Right renal pelvis (tissue), 4 donors: ENCODE results near the gene MAP2K5. TPM values are rescaled to one million over a fixed set of nuclear protein-coding genes. Genes with fewer than 3 reads are reported as not detected.

Experiments used
- DNase-seq, 4 donors: peaks; one replicate each; pipeline ENCODE4 v3.0.0-alpha.2; 2013; ENCODE audit warnings: low read depth in 4 of 4, low spot score in 3 of 4, missing footprints in 1 of 4
- polyA plus RNA-seq, 4 donors: library from polyadenylated mRNA; unstranded; fragments of 120-200 nt; gene quantifications; one replicate each; pipeline ENCODE4 v1.2.1, GENCODE V29; 2013; ENCODE audit not compliant: insufficient read length in 4 of 4

MAP2K5 gene
- polyA plus RNA-seq, 4 donors, result 19.0 to 23.9 (median 22.1) TPM

DNA sequence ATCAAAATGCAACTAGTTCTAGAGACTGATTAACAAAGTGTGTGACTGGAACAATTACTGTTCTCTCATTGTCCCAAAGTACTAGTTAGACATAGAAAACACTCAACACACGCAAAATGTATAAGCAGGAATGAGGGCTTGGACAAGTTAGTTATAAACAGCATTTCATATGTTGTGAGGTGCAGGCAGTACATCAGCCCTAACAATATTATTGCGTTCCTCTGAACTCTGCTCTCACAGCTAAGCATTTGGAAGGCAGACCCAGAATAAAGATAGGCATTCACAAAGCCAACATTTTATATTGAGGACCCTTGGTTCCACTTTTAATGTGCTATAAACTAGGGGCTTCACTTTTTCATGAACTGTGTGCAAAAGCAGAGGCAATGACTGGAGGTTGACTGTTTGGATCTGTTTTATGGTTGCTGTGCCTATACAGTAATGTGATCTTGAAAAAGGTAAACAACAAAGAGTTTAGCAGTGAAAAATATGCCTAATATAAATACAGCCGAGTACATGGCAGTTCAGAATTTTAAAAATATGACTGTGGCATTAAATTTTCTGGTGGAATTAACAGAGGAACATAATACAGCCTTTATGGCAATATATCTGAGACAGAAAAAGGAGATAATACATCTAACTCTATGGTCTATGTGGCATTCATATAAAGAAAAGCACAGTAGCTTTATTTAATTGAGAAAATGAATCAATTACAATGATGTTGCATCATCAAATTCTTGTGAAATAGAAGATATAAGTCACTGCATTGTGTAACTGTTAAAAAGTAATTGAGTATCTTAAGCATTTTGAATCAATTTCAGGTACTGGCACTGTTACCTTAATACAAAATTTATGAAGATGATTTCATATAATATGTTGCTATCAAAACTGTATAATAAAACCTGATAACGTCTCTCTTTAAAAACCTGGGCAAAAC is 202.8 kb downstream of the MAP2K5 start:
- DNase-seq, result no peak

DNA sequence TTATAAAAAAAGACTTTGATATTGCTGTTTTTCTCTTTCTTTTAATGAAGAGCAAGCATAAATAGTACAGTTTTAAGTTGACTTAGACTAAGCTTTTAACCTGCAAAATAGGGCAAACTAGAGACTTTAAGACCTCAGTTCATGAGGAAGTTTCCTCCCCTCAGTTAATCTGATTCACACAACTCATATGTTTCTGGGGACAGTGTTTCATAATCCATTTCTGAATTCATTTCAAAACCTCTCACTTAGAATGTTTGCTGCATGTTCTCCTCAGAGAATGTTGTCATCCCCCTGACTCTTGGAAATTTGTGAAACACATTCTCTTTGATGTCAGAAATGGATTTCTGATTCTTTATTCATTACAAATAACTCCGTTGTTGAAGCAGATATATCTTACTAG is 203.5 kb downstream of the MAP2K5 start:
- no peak for DNase-seq

DNA sequence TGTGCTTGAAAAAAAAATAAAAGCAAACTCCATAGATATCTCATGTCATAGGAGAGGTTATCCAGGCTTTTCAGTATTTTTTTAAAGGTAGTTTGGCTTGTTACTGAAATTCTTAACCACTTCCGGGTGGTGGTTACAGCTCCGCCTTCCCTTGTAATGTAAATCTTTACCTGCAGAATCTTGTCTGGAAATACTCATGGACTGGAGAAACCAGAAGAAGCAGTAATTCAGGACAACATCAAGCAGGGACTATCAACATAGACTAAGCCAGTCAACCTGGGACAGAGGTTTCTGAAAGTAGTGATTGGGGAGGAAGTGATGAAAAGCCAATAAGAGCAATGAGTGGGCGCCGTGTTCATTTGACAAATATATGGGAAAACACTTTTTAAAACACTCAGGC is 203.9 kb downstream of the MAP2K5 start:
- DNase-seq, result no peak

DNA sequence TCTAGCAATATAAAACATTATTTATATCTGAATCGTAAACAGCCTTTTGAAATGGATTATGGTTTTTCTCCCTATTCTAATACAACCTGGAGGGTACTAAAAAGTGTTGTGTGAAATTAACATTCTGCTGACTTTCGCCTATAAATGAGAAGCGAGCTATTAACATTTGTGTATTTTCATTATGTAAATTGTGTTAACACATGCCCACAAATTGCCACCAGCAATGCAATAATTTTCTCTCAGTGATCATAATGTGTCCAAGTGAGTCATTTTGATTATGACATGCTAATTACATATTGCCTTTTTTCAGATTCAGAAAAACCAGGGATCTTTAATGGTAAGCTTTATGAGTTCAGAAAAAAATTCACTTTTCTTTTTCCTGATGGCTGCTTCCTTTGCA is 205.4 kb downstream of the MAP2K5 start:
- DNase-seq, result no peak

DNA sequence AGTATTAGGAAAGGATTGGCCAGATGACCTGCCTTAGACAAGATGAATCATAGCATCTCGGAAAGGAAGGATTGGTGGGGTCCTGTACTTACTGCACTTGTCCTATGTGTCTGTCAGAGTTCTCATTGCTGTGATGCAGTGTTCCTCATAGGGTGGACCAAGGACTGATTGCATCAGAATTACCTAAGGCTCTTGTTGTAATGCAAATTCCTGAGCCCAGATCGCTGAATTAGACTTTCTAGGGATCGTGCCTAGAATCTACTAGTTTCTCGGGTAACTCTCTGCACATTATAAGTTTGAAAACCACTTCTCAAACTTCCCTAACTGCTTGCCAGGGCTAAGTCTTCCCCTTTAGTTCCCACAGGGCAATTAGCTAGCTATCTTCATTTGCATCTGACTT is 207.9 kb downstream of the MAP2K5 start:
- DNase-seq, result no peak

DNA sequence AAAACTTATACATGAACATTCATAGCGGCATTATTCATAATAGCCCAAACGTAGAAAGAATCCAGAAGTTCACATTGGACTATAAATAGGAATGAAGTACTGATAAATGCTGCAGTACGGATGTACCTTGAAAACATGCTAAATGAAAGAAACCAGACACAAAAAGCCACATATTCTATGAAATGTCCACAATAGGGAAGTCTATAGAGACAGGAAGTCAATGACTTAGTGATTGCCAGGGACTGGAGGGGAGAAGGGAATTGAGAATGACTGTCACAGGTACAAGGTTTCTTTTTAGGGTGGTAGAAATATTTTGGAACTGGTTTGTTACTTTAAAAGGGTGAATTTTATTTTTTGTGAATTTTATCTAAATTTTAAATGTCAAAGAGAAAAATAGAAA is 211.4 kb downstream of the MAP2K5 start:
- DNase-seq, result no peak

DNA sequence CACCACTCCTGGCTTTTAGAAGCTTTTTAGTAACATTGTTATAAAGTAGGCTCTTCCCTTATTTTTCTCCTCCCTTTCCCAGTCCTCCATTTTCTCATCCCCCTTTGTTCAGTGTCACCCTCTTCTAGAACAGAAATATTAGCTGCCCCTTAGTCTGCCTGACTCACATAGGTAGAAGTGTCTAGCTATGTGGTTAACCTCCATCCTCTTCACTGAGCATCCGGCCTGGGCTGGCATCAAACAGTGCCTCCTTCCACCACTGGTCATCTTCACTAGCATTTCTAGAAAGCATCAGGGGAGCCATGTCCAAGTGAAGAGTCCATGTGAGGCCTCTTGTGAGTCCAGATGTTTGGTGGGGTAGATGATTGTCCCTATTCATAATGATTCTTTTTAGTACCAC is 212.8 kb downstream of the MAP2K5 start:
- no peak for DNase-seq

DNA sequence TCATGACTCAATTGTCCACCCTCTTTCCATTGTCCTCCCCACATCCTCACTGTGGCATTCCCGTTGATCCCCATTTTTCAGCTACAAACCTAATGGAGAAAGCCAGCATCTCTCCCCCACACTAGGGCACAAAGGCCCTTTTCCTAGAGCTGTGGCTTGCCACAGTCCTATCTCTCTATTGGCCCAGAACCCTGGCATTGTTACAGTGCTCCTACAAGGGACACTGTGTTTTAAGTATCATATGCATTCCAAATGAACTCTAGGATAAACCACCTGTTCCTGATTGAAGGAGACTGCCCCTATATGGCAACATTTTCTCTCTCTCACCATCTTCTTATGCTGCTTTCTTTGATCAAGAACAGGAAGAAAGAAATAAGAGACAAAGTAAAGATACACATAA is 213.4 kb downstream of the MAP2K5 start:
- no peak for DNase-seq

DNA sequence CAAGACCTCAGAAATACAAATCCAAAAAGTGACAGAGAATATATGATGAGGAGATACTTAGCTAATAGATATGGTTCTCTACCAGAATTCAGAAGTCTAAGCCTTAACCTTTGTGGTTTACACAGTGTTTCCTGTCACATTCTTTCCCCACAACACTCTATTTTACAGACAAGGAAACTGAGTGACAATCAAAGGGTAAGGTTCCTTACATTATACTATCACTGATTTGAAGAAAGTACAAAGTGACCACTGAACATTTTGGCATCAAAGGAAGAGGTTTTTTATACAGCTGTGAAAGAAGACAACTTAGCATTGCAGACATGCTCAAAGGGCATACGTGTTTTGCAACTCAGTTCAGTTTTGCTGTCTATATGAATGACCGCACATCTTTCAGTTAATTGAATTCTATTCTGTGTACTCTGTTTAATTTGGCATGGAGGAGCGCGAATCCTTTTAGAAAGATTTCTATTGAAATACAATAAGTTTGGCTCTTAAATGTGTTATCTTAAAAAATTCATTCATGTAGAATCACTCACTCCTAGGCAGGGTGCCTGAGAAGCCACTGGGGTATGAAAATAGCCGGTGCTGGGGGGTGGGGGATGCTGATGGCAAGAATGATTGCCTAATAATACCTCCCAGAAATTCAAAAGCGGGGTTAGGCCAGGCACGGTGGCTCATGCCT is 216.3 kb downstream of the MAP2K5 start:
- no peak for DNase-seq

DNA sequence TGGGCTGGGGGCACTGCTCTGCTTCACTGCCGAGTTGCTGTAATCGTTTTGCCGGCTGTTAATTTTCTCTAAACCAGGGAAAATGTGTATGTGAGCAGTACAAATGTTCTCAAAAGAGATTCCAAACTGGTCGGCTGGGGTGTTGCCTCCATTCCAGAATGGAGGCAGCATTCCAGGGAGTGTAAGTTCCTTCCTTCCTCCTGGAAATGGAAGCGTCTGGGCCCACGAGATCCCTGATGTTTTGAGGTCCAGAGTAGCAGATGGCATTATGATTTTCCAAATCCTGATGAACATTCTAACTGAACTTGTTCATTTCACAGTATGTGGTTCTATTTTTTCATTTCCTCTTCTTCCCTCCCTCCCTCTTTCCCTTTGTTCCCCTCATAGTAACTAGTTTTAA is 218.4 kb downstream of the MAP2K5 start:
- no peak for DNase-seq

DNA sequence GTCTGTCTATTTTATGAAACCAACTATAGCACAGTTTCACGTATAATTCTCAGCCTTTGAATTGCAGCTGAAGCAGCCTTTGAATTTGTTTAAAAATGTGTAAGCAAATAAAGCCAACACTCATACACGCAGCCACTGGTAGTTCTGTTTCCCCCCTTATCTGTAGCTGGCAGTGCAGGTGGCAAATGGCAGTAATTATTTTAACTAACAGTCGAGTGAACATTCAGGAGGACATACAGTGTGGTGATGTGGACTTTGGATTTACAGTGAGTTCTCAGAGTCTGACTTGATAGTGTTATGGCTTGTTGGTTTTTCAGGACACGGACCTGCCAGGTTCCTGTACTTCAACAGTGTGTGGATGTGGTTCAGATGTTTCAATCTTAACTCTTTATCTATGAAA is 218.8 kb downstream of the MAP2K5 start:
- no peak for DNase-seq

DNA sequence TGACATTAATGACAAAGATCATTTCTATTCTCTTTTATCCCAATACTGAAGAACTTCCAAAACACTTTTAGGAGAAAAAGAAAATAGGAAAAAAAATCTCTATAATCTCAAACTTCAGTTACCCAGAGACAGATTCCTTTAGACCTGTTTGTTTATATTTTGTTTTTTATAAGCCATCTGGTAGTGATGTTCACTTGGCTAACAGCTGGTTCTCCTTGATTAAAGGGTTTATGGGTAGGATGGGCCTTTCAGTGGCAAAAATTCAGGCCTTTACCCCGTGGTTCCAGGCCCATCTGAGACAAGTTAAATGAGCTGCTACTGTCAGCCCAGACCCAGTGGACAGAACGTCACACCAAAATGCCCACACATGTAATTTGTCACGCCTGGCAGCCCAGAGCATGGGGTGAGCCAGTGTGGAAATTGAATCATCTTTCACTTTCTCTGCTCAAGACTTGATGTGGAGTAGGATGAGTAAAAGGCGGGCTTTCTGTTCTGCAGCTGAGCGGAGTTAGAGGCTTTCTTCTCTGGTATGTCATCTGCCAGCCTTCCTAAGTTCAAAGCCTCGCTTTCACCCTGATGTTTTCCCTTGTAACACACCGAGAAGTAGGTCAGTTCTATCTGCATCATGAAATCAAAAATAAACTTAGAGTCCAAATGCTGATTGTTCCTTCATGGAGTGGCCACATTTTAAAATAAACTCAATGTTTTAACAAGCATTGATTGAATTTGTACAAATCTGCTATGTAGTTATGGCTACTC is 220.3 kb downstream of the MAP2K5 start:
- DNase-seq, result no peak

DNA sequence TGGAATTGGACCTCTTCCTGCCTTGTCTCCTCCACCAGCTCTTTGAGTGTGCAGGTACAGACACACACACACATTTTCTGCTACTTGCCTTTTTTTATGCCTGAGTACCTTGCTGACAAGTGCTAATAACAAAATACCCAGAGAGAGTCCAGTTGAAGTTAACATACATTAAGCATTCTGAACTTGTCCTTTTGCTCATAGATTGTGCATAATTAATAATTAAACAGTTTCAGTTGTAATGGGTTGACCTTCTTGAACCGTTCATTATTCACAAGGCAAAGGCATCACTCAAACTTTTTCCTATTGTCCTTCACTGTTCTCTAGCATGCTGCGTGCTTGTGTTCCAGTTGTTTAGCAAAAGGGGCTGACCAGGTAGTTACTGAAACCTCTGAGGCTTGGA is 223.2 kb downstream of the MAP2K5 start:
- DNase-seq, result no peak

DNA sequence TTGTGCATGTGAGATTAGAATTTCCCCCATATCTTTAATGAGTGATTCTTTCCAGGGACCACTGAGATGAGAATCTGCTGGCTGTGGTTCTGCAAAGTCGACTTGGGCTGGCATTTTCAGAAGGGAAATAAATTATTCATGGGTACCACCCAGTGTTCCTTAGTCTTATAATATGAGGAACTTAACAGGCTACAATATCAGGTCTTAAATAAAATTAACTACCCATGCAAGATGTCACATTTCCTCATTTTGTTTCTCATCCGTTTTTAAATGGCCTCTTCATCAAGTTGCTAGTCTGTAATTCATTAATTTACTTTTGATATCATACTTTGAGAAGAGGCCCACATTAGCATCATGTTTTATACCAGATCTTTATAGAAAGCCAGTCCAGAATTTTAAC is 224.5 kb downstream of the MAP2K5 start:
- no peak for DNase-seq

DNA sequence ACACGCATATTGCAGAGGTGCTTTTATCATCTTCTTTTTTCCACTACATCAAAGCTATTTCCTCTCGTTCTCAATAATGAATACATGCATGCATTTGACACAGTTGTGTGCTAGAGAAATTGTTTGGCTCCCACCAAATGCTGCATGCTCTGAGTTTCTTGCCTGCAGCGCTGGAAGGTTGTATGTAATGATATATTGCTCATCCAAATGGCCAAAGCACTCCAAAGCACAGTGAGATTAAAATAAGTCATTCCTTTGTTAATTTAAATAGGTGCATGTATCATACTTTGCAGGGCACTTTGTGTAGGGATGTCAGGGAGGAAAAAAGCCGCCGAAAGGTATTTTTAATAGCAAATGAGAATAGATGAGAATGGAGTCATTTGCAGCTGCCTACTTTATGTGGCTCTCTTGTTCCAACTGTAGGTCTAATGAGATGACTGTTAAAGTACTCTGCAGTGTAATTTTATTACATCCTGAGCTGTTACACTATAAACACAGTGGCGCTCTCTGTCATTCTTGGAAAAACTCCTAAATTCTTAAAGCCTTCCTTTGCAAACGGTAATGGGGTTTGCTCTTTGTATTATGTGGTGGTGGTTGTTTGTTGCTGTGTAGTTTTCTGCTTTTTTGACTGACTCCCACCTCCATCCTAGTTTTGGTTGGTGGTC is 225.9 kb downstream of the MAP2K5 start:
- no peak for DNase-seq

DNA sequence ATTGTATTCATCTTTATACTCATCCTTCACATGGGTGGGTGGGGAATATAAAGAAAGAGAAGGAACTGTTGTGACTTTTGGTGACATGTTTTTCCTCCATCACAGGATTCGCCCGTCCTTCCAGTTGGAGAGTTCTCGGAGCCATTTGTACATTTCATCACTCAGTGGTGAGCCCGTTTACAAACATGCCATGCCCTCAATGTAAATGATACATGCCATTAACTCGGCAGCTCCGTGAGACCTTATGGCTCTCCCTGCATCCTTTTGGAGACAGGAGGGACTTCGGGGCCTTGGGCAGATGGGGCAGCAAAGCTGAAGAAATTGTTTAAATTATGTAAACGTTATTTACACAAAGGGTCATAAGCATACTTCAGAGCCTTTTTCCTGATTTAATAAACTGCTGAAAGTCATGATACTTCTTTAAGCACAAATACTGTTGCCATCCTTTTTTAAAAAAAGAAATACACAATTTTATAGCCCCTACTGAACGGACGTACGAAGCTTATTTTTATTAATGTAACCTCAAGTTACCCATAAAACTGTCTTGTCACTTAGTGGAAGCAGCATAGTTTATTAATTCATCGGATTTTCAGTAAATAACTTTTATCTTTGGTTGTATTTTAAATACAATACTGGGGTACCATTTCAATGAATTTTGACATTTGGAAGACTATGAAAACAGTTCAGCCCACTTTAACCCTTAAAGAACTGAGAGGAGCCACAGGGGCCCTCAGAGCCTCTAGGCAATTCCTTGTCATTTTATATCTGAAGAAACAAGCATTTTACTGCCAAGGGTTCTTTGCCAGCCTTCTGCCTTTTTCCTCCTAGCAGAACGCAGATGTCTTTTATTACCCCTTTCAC is 227.2 kb downstream of the MAP2K5 start:
- DNase-seq, result no peak

DNA sequence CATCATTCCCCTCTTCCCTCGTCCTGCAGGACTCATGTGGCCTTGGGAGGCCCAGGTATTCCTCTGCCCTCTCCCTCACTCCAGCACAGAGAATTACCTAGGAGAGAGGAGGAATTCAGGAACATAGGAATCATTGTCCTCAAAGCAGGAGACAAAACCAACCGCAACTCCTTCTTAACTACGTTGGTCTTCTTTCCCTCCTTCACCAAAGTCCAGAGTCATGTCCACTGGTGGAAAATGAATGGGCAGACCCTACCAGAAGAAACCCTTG is 227.8 kb downstream of the MAP2K5 start:
- DNase-seq, result no peak

DNA sequence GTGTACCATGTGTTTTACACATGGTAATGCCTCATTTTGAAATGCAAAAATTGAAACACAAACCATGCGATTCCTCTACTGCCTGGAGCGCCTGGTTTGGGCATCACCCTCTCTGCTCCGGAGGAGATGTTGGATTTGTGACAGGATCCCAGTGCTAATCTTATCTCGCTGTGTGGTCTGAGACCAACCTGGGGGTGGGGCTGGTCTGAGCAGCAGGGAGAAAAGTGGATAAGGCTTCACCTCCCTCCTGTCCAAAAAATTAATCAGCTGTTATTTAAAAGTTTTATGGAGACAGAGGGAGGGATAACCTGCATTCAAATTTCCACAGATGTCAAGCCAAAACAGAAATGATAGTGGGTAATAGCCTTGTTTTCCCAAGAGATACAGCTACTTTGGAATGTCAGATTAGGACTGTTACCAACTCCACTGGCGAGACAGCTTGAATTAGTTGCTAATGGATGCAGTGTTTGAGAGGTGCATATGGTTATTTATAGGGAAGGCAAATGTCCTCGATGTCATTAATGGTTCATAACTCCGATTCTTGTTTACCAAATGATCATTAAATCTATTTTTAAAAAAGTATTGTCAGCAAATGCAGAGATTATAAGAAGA is 228.8 kb downstream of the MAP2K5 start:
- DNase-seq, result no peak

DNA sequence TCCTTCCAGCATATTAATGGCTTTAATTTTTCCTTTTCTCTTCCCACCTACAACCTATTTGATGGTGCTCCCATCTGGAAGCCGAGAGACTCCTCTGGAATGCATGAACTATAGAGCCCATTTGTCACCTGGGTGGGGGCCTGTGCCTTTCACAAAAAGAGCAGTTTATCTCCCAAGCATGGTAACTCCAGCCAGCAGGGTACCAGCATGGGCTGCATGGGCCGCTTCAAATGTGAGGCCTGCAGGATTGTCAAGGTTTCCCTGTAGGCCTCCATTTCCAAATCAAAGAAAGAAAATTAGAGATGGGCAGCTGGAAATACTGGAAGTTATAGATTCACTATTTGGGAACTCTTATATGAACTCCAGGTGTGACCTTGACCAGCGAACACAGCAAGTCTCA is 232.1 kb downstream of the MAP2K5 start:
- no peak for DNase-seq

DNA sequence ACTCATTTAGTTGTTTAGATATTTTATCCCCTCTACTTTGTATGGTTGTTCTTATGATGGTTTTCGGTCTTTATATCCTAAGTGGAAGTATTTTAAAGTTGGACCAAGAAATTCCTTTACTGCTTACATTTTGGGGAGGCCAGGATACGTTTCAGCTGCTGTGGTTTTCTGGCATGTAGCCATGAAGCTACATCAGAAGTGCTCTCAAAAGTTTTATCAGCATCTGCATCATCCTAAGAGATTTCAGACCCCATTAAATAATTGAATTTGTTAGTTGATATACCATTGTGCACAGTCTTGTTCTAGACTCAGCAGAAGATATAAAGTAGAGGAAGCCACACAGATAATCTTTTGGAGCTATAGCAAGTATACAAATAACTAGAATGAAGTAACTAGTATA is 232.7 kb downstream of the MAP2K5 start:
- no peak for DNase-seq
